DMS 273 treated with DMSO at 0.1 percent for 48 hours (cell line): Measurements from ENCODE around the gene GCSAML.

Experiments used
- DNase-seq: peaks from one replicate; lab custom pipeline; 2025; lab: John Stamatoyannopoulos, UW

The GCSAML gene

DNA sequence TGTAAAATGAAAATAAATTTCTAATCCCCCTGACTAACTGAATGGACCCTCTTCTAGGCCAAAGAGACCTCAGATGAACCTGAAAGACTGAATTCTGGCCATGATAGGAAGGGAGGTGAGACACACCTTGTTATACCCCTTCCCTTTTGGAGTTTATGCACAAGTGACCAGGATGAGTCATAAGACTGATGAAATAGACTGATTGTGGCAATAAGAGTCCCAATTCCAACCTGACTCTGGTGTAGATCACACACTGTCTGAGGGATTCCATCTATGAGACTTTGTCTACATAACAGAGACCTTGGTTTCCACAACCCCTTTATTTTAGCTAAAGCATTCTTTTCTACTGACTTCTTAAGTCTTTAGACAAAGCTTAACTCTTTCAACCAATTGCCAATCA is 25.7 kb downstream of the GCSAML start:
- DNase-seq = no peak

DNA sequence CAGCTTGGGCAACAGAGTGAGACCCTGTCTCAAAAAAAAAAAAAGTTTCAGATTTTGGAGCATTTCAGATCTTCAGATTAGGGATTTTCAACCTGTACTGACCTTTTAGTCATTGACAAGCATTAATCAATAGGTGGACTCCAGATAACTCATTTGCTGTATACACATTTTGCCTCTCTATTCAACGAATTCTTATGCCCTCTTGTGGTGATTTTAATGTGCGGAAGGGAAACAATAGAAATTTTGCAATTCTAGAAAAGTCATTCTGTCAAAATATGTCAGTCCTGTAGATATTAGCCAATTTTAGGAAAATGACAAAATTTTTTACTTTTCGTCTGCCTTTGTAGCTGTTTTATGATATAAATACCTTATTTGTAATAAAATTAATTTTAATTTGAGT is 27.6 kb downstream of the GCSAML start:
- DNase-seq = no peak

DNA sequence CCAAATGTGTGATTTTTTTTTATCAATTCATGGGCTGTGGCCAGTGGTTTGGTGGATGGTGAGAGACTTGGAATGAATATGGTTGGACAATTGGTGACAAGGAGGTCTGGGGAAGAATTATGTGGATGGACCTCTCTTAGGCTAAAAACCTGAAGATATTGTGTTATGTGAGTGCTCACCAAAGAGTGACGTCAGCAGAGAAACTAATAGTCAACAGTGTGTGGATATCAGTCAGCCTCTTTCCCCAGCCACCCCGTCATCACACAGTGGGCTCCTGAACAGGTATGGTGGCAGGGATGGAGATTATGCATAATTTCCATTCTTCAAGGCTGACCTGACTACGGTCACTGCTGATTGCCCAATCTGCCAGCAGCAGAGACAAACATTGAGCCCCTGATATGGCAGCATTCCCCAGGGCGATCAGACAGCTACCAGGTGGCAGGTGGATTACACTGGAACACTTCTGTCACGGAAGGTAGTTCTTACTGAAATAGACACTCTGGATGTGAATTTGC is 30.1 kb downstream of the GCSAML start:
- no peak for DNase-seq

DNA sequence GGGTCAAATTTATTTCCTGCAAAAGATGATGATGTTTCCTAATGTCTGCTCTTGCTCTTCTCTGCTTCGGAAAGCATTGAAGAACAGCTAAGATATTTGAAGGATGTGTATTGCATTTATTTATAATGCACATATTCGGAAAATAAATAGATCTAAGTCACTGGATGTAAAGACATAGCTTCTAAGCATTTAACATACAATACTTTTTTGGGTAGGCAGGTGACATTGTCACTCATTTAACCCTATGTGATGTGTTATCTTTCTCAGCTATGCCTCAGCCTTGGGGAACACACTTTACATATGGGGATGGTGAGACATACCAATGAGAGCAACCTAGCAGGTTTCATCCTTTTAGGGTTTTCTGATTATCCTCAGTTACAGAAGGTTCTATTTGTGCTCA is 39.1 kb downstream of the GCSAML start, which contains the start of gene OR2G2:
Gene OR2G2 (plus strand): TSS at position 301 of the 400 bp plus-strand sequence. CDS start 0 bp downstream, at position 301.
- no peak for DNase-seq

DNA sequence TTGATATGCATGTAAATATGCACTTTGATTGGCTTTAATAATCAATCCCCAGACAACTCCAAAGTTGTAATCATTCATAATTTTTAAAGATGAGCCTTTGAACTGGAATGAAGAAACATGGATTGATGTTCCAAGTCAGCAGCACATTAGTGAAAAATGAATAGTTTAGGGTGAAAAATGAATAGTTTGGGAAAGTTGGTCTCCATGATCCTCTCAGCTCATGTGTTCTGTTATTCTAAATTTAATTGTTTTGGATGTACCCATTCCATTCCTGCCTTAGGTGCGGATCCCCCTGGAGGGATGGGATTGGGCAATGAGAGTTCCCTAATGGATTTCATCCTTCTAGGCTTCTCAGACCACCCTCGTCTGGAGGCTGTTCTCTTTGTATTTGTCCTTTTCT is 56.4 kb downstream of the GCSAML start, which contains the start of gene OR2G3:
Gene OR2G3 (plus strand): TSS at position 301 of the 400 bp plus-strand sequence. CDS start 0 bp downstream, at position 301.
- no peak for DNase-seq

DNA sequence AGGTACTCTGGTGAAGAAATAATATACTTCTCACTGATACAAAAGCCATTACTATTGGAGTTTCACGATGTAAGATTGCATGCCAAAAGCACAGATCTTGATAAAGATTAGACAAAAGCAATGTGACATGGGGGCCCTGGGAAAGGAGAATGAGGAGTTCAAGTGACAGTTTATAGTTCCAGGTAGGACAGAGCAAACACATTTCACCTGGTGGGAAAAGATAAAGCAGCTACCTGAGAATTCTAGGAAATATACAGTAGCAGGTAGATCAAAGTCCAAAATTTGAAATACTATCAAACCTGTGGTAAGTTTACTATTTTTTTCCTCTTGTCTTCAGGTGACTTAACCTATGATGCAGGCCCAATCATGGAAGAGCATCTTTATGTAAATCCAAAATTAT is 64.5 kb downstream of the GCSAML start:
- DNase-seq = no peak

DNA sequence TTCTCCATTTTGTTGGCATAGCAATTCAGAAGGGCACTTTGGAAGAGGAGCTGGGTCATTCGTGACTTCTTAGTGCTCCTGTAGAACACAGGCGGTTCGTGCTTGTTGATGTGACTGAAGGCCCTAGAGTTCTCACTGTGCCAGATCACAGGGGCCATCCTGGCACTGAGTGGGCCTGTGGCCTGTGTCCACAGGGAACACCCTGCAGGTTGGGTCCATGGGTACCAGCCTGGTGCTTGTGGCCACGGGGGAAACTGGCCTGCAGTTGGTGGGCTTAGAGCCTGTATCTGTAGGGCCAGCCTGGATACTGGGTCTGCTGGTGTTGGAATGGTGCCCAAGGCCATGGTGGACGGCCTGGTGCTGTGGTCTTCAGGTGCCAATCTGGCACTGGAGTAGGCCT is 65.7 kb downstream of the GCSAML start:
- no peak for DNase-seq
